Fibroblast of lung (primary cell): Measurements from ENCODE around the gene KCNE3. TPM values are rescaled to one million over a fixed set of nuclear protein-coding genes. Genes with fewer than 3 reads are reported as not detected.

Experiments used
- DNase-seq, 2 donors: peaks; one replicate each; pipeline versions ENCODE4 v3.0.0 to v3.0.0-alpha.2; 2010; ENCODE audit warnings: low read depth in 2 of 2
- H2AFZ ChIP-seq: 2 replicates; pipeline ENCODE4 v1.5.1; 2012; ENCODE audit warnings: low read length, control low read depth, inconsistent platforms
- H3K27ac ChIP-seq: 2 replicates; pipeline ENCODE4 v1.5.1; 2011; ENCODE audit warnings: low read length, control low read depth; ENCODE audit not compliant: insufficient read depth
- H3K27me3 ChIP-seq: 2 replicates; pipeline ENCODE4 v1.5.1; 2011; ENCODE audit warnings: mild to moderate bottlenecking, low read length; ENCODE audit not compliant: control insufficient read depth, insufficient read depth
- H3K36me3 ChIP-seq: 2 replicates; pipeline ENCODE4 v1.5.1; 2011; ENCODE audit warnings: low read length; ENCODE audit not compliant: control insufficient read depth, insufficient read depth
- H3K4me1 ChIP-seq: 2 replicates; pipeline ENCODE4 v1.5.1; 2011; ENCODE audit warnings: low read length; ENCODE audit not compliant: control insufficient read depth, insufficient read depth; ENCODE audit errors: extremely low read depth
- H3K4me2 ChIP-seq: 2 replicates; pipeline ENCODE4 v1.5.1; 2011; ENCODE audit warnings: low read length, control low read depth; ENCODE audit not compliant: insufficient read depth; ENCODE audit errors: extremely low read depth
- H3K4me3 ChIP-seq, 4 experiments: fragments of 200-600 bp in 1 of 4; sonication (generic) in 1 of 4; replicated peaks in 1 of 4; 2 replicates each; pipeline ENCODE4 v1.5.1; 2011 to 2016; ENCODE audit warnings: low read length in 4 of 4, low read depth in 3 of 4, mild to moderate bottlenecking in 3 of 4, control low read depth in 2 of 4, inconsistent platforms in 1 of 4, mixed read lengths in 1 of 4; ENCODE audit not compliant: insufficient read depth in 1 of 4; ENCODE audit errors: control extremely low read depth in 1 of 4
- H3K79me2 ChIP-seq: 2 replicates; pipeline ENCODE4 v1.5.1; 2012; ENCODE audit warnings: mild to moderate bottlenecking, low read length, inconsistent platforms; ENCODE audit not compliant: control insufficient read depth, insufficient read depth
- H3K9ac ChIP-seq: 2 replicates; pipeline ENCODE4 v1.5.1; 2011; ENCODE audit warnings: mild to moderate bottlenecking, low read length, control low read depth; ENCODE audit not compliant: insufficient read depth
- H3K9me3 ChIP-seq: 2 replicates; pipeline ENCODE4 v1.5.1; 2012; ENCODE audit warnings: low read depth, low read length; ENCODE audit not compliant: control insufficient read depth, insufficient read depth
- H4K20me1 ChIP-seq: 2 replicates; pipeline ENCODE4 v1.5.1; 2011; ENCODE audit warnings: low read length; ENCODE audit not compliant: control insufficient read depth, insufficient read depth; ENCODE audit errors: extremely low read depth
- CTCF ChIP-seq, 2 donors: IDR thresholded peaks in 1 of 2; conservative IDR thresholded peaks in 1 of 2; 1 replicate in 1 of 2; 2 replicates in 1 of 2; pipeline ENCODE4 v1.5.1; 2011 to 2012; ENCODE audit warnings: low read length in 2 of 2, control low read depth in 1 of 2, inconsistent platforms in 1 of 2, low read depth in 1 of 2, mild to moderate bottlenecking in 1 of 2
- EZH2 ChIP-seq: IDR thresholded peaks from 2 replicates; pipeline ENCODE4 v1.5.1; 2012; ENCODE audit warnings: low read length, control low read depth, mild to moderate bottlenecking; ENCODE audit errors: missing control alignments
- polyA minus RNA-seq: library from RNA; depleted of rRNA, polyadenylated mRNA; stranded (reverse); fragments of >200 nt; gene quantifications from 2 replicates; pipeline ENCODE4 v1.2.3, GENCODE V29; 2011; ENCODE audit warnings: low replicate concordance
- polyA plus RNA-seq, 2 donors: library from polyadenylated mRNA; depleted of rRNA in 1 of 2; stranded (reverse) in 1 of 2; unstranded in 1 of 2; fragments of >200 nt; gene quantifications; 2 replicates each; pipeline ENCODE4 v1.2.1, GENCODE V29; 2011 to 2012; ENCODE audit warnings: missing spikeins in 1 of 2
- total RNA-seq: library from RNA; depleted of rRNA; stranded (reverse); fragments of >200 nt; gene quantifications from 2 replicates; pipeline ENCODE4 v1.2.1, GENCODE V29; 2014

Gene KCNE3, protein sequence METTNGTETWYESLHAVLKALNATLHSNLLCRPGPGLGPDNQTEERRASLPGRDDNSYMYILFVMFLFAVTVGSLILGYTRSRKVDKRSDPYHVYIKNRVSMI
- 6.4 and 10.8 TPM in 2 replicates for total RNA-seq
- polyA plus RNA-seq: 0.03 and 0.25 TPM in 2 replicates
- polyA plus RNA-seq (2012): 0.08 and 0.10 TPM in 2 replicates
- polyA minus RNA-seq: 0.11 TPM in 1 of 2 replicates, not detected in the other

- Histone ChIP-seq H3K4me2 (peak within 1 kb of the TSS; percentile 28), H3K4me3 (peak within 1 kb of the TSS in 2 of 4 experiments; percentile 37 to 52), H4K20me1 (no peaks in the 10 kb centered on the region), H3K36me3 (no peaks in the 10 kb centered on the region), H3K9me3 (no peaks in the 10 kb centered on the region), H3K27ac (no peak within 1 kb of the TSS), H3K79me2 (no peaks in the 10 kb centered on the region), H3K4me1 (no peaks in the 10 kb centered on the region), H2AFZ (no peak within 1 kb of the TSS), H3K27me3 (peaks cover 33% of the 10 kb centered on the region), H3K9ac (no peak within 1 kb of the TSS)
- DNase-seq: peak; percentile 25 to 27
- TF ChIP-seq CTCF (conservative IDR thresholded peaks at IDR 0.05 in 1 of 2, IDR thresholded peaks at IDR 0.05 in 1 of 2; ENCODE audit: low read depth in 1 of 2, low read length in 2 of 2) (no peak), EZH2 (peak; percentile 61)
These were observed at the start of gene KCNE3 for GRCh38 chr11:74466916-74467885. Gene KCNE3 (minus strand): TSS chr11:74467549. CDS start chr11:74457563, 9,986 bp downstream.

- H3K9me3 ChIP-seq: no peaks in the 10 kb centered on the region
- no peaks in the 10 kb centered on the region for H3K79me2 ChIP-seq
- no peak overlapping the region for H3K4me3 ChIP-seq
- H3K4me1 ChIP-seq: no peaks in the 10 kb centered on the region
- peaks cover 3% of the 10 kb centered on the region for H3K27me3 ChIP-seq
- H4K20me1 ChIP-seq: no peaks in the 10 kb centered on the region
- no peak overlapping the region for H3K9ac ChIP-seq
- H3K4me2 ChIP-seq: no peak overlapping the region
- no peak for TF ChIP-seq CTCF (conservative IDR thresholded peaks at IDR 0.05 in 1 of 2, IDR thresholded peaks at IDR 0.05 in 1 of 2; ENCODE audit: low read depth in 1 of 2, low read length in 2 of 2)
- TF ChIP-seq EZH2: no peak
- no peak overlapping the region for H3K27ac ChIP-seq
- no peaks in the 10 kb centered on the region for H3K36me3 ChIP-seq
- DNase-seq: no peak
- H2AFZ ChIP-seq: no peak overlapping the region
These were observed 40.2 kb upstream of the KCNE3 start for GRCh38 chr11:74507582-74507981.

- DNase-seq: no peak
- H3K79me2 ChIP-seq: no peaks in the 10 kb centered on the region
- no peaks in the 10 kb centered on the region for H3K36me3 ChIP-seq
- H3K4me3 ChIP-seq: no peak overlapping the region
- no peaks in the 10 kb centered on the region for H4K20me1 ChIP-seq
- H3K27me3 ChIP-seq: peaks cover 3% of the 10 kb centered on the region
- no peak overlapping the region for H2AFZ ChIP-seq
- no peaks in the 10 kb centered on the region for H3K9me3 ChIP-seq
- no peak for TF ChIP-seq CTCF (conservative IDR thresholded peaks at IDR 0.05 in 1 of 2, IDR thresholded peaks at IDR 0.05 in 1 of 2; ENCODE audit: low read depth in 1 of 2, low read length in 2 of 2)
- TF ChIP-seq EZH2: no peak
- no peaks in the 10 kb centered on the region for H3K4me1 ChIP-seq
- H3K27ac ChIP-seq: no peak overlapping the region
- no peak overlapping the region for H3K4me2 ChIP-seq
- no peak overlapping the region for H3K9ac ChIP-seq
These were observed 39.5 kb upstream of the KCNE3 start for GRCh38 chr11:74506823-74507222.
